SHP77 treated with DMSO at 0.1 percent for 48 hours (cell line): Measurements from ENCODE around the gene FBXO9.

Experiments used
- DNase-seq: peaks from one replicate; lab custom pipeline; 2025; lab: John Stamatoyannopoulos, UW

Gene FBXO9

GRCh38 chr6:53136000-53136609, 70.9 kb downstream of the FBXO9 start:
- DNase-seq = no peak

GRCh38 chr6:53139841-53140413, 74.7 kb downstream of the FBXO9 start:
- DNase-seq = no peak

DNA sequence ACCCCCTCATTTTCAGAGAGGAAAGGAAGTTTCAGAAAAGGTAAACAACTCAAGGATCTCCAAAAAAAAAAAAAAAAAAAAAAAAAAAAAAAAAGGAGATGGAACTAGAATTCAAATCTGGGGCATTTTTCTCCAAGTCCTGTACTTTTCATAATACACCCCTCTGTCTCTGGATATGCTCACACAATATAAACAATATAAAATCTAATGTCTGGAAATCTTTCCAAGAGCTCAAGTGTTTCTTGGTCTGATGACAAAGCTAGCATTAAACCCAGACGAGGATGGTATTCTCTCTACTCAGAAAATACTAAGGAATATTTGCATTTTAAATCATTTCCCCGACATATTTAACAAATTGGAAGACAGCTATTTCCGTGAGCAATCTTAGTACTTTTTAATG, 77.6 kb downstream of the FBXO9 start:
- DNase-seq = no peak

DNA sequence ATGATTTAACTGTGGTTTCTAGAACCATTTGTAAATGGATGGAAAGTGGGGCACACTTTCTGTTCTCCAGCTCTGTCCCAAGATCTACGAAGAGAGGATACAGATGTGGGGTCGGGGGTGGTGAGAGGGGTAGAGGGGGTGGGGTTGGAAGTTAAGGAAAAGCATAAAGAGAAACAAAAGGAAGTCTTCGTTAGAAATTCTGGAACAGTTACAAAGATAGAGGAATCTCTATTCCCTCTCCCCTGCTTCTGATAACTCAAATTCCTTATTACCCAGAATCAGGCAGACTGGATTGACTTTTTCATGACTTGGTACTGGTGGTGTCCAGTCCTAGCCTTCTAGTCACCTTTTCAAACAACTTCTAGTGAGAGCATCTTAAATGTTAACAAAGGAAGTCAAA, 78.5 kb downstream of the FBXO9 start:
- DNase-seq = no peak

DNA sequence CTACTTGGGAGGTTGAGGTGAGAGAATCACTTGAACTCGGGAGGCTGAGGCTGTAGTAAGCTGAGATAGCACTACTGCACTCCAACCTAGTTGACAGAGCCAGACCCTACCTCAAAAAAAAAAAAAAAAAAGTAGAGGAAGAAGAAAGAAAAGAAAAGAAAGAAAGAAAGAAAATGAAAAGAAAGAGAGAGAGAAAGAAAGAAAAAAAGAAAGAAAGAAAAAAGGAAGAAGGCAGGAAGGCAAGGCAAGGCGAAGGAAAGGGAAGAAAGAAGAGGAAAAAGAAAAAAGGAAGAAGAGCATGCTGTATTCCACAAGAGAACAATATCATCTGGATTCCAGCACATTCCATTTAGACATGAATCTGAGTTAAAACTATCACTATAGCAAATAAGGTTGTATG, 79.6 kb downstream of the FBXO9 start:
- no peak for DNase-seq

DNA sequence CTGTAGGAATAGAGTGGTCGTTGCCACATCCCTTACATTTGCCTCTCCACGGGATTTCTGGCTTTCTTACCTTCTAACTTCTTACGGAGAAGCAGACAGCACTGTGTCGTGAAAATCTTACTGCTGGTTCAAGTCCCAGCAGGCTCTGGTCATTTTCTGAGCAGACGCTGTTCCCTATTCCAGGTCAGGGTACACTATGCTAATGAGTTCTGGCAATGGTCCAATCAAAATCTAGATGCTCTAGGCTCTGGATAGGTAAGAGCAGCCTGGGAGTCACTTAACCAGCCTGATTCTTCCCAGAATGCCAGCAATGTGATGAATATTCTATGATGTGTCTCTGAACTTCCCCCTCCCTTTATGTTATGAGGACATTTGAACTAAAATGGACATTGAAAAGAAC, 83.5 kb downstream of the FBXO9 start, which contains the start of gene GCM1:
TSS of gene GCM1 (minus strand) at position 158 of the 400 bp plus-strand sequence. CDS start 3,209 bp downstream, outside the sequence.
- DNase-seq = no peak
